Endodermal cell (in vitro differentiated cells): ENCODE results near the gene DYNLL1. TPM values are rescaled to one million over a fixed set of nuclear protein-coding genes. Genes with fewer than 3 reads are reported as not detected.

Source experiments
- DNase-seq: peaks from one replicate; pipeline ENCODE4 v3.0.0-alpha.2; 2017
- H3K27ac ChIP-seq: 2 replicates; pipeline ENCODE4 v1.5.1; 2013; ENCODE audit warnings: mild to moderate bottlenecking, low read depth, low read length, moderate library complexity
- H3K27me3 ChIP-seq: 2 replicates; pipeline ENCODE4 v1.6.1; 2013; ENCODE audit warnings: mild to moderate bottlenecking, low read length, moderate library complexity; ENCODE audit not compliant: insufficient read depth, control insufficient read depth, poor library complexity, severe bottlenecking
- H3K36me3 ChIP-seq: 2 replicates; pipeline ENCODE4 v1.7.0; 2013; ENCODE audit warnings: mild to moderate bottlenecking, low read length, moderate library complexity; ENCODE audit not compliant: control insufficient read depth, insufficient read depth
- H3K4me1 ChIP-seq: one replicate; pipeline ENCODE4 v1.7.0; 2013; ENCODE audit warnings: low read length; ENCODE audit not compliant: control insufficient read depth, insufficient read depth
- H3K4me3 ChIP-seq: 2 replicates; pipeline ENCODE4 v1.5.1; 2013; ENCODE audit warnings: mild to moderate bottlenecking, low read length, moderate library complexity
- H3K9ac ChIP-seq: 2 replicates; pipeline ENCODE4 v1.6.1; 2013; ENCODE audit warnings: mild to moderate bottlenecking, low read length, moderate library complexity; ENCODE audit not compliant: poor library complexity, severe bottlenecking; ENCODE audit errors: extremely low read depth
- H3K9me3 ChIP-seq: 2 replicates; pipeline ENCODE4 v1.6.1; 2013; ENCODE audit warnings: mild to moderate bottlenecking, low read length, moderate library complexity; ENCODE audit not compliant: control insufficient read depth
- H3K27ac Mint-ChIP-seq: 2 replicates; pipeline ENCODE4 v1.8.0; 2020; ENCODE audit warnings: mixed read lengths
- H3K27me3 Mint-ChIP-seq: 2 replicates; pipeline ENCODE4 v1.8.0; 2021; ENCODE audit warnings: mild to moderate bottlenecking, mixed read lengths; ENCODE audit not compliant: insufficient read depth
- H3K36me3 Mint-ChIP-seq: 2 replicates; pipeline ENCODE4 v1.8.0; 2020; ENCODE audit warnings: low read depth, mixed read lengths
- H3K4me1 Mint-ChIP-seq: 2 replicates; pipeline ENCODE4 v1.8.0; 2020; ENCODE audit warnings: mixed read lengths
- H3K4me3 Mint-ChIP-seq: 2 replicates; pipeline ENCODE4 v1.8.0; 2020; ENCODE audit warnings: mild to moderate bottlenecking, moderate library complexity, mixed read lengths
- H3K9me3 Mint-ChIP-seq: 2 replicates; pipeline ENCODE4 v1.8.0; 2020; ENCODE audit warnings: mild to moderate bottlenecking, mixed read lengths
- CTCF ChIP-seq: fragments of 200-600 bp; sonication (generic); conservative IDR thresholded peaks from 2 replicates; pipeline ENCODE4 v1.5.0; 2021; ENCODE audit warnings: antibody characterized with exemption, mild to moderate bottlenecking
- WGBS, 2 experiments: methylation state at CpG; one replicate each; pipeline versions ENCODE4 v1.1.5 to v1.1.7; 2013; ENCODE audit warnings: missing lambda C conversion rate in 2 of 2, mixed read lengths in 1 of 2; ENCODE audit not compliant: insufficient coverage in 1 of 2, insufficient read length in 1 of 2; 5-methylcytosine and 5-hydroxymethylcytosine counted together
- total RNA-seq, 2 donors: library from RNA; stranded (reverse); fragmentation: NEBNext Ultra II Directional in 1 of 2; extraction: Animal tissue kit (Norgen Biotek cat#: 25700) in 1 of 2; gene quantifications; 2 replicates in 1 of 2; 3 replicates in 1 of 2; pipeline ENCODE4 v1.2.1, GENCODE V29; 2021

DYNLL1 gene
- total RNA-seq, 2 donors from 2014 or later = 326 to 424 TPM

- no peak overlapping the region for H3K9ac ChIP-seq
- no peaks in the 10 kb centered on the region for H3K4me1 ChIP-seq
- WGBS, 2 experiments = 84 to 97% methylated on average over 4 to 6 of the region's 6 CpGs
- H3K4me3 ChIP-seq = no peak overlapping the region
- no peaks in the 10 kb centered on the region for H3K9me3 Mint-ChIP-seq
- no peaks in the 10 kb centered on the region for H3K27me3 Mint-ChIP-seq
- no peak for TF ChIP-seq CTCF
- peaks cover 10% of the 10 kb centered on the region for H3K4me1 Mint-ChIP-seq
- H3K27me3 ChIP-seq = no peaks in the 10 kb centered on the region
- no peak overlapping the region for H3K27ac Mint-ChIP-seq
- H3K4me3 Mint-ChIP-seq = no peak overlapping the region
- H3K36me3 Mint-ChIP-seq = no peaks in the 10 kb centered on the region
- H3K9me3 ChIP-seq = no peaks in the 10 kb centered on the region
- H3K27ac ChIP-seq = no peak overlapping the region
- no peaks in the 10 kb centered on the region for H3K36me3 ChIP-seq
- DNase-seq = no peak
Observed at GRCh38 chr12:120473807-120474615, 21.9 kb upstream of the DYNLL1 start.

- no peak overlapping the region for H3K27ac ChIP-seq
- Mint-ChIP-seq H3K36me3 (no peaks in the 10 kb centered on the region), H3K9me3 (no peaks in the 10 kb centered on the region), H3K27me3 (no peaks in the 10 kb centered on the region), H3K27ac (no peak overlapping the region), H3K4me1 (peaks cover 10% of the 10 kb centered on the region), H3K4me3 (no peak overlapping the region)
- H3K9ac ChIP-seq = no peak overlapping the region
- no peaks in the 10 kb centered on the region for H3K9me3 ChIP-seq
- H3K36me3 ChIP-seq = no peaks in the 10 kb centered on the region
- no peak overlapping the region for H3K4me3 ChIP-seq
- peak; percentile 74 for DNase-seq
- H3K27me3 ChIP-seq = no peaks in the 10 kb centered on the region
- WGBS, 2 experiments = 68% methylated on average over 2 of the region's 2 CpGs; no CpG with 5 or more reads in 1 of the 2 experiments
- H3K4me1 ChIP-seq = no peaks in the 10 kb centered on the region
- no peak for TF ChIP-seq CTCF
Observed at GRCh38 chr12:120474616-120474960, 21.3 kb upstream of the DYNLL1 start.

GRCh38 chr12:120475643-120476042, 20.3 kb upstream of the DYNLL1 start:
- H3K36me3 Mint-ChIP-seq = no peaks in the 10 kb centered on the region
- H3K9me3 Mint-ChIP-seq = no peaks in the 10 kb centered on the region
- no peak overlapping the region for H3K27ac ChIP-seq
- H3K27me3 ChIP-seq = no peaks in the 10 kb centered on the region
- H3K4me1 Mint-ChIP-seq = peaks cover 5% of the 10 kb centered on the region
- no peaks in the 10 kb centered on the region for H3K27me3 Mint-ChIP-seq
- DNase-seq = no peak
- no peaks in the 10 kb centered on the region for H3K36me3 ChIP-seq
- no peaks in the 10 kb centered on the region for H3K4me1 ChIP-seq
- TF ChIP-seq CTCF = no peak
- H3K4me3 Mint-ChIP-seq = no peak overlapping the region
- H3K27ac Mint-ChIP-seq = no peak overlapping the region
- H3K9me3 ChIP-seq = no peaks in the 10 kb centered on the region
- 100% methylated on average over 1 of the region's 1 CpG; no CpG with 5 or more reads in 1 of the 2 experiments for WGBS, 2 experiments
- H3K9ac ChIP-seq = no peak overlapping the region
- no peak overlapping the region for H3K4me3 ChIP-seq
